ENCODE measurements around the gene BANP.
"Not testable (repeated sequence)": the region's sequence is repeated elsewhere in the genome, so short reads cannot be mapped to it uniquely, and the experiment has no call there.

DNA sequence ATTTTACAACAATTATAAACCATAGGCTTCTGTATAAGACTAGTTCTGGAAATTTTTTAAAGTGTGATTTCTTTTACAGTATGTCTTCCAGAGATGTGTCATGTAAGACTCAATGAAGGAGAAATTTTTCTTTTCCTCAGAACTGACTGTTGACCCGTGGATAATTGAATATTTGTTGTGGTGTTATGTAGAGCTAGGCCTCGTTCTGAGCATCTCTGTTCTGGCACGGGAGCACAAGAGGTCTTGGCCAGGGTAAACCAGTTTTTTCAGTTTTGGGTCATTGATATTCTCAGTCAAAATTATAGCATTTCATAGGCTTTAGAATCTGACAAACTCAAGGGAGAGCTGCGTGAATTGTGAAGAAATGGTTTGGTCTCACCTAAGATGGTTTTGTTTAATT lies 39.0 kb downstream of the BANP start:
- TF ChIP-seq EZH2phosphoT487 (IDR thresholded peaks at IDR 0.05; ENCODE audit: borderline replicate concordance, low read depth, low read length): not testable (repeated sequence)
- TF ChIP-seq, protein P1, sequence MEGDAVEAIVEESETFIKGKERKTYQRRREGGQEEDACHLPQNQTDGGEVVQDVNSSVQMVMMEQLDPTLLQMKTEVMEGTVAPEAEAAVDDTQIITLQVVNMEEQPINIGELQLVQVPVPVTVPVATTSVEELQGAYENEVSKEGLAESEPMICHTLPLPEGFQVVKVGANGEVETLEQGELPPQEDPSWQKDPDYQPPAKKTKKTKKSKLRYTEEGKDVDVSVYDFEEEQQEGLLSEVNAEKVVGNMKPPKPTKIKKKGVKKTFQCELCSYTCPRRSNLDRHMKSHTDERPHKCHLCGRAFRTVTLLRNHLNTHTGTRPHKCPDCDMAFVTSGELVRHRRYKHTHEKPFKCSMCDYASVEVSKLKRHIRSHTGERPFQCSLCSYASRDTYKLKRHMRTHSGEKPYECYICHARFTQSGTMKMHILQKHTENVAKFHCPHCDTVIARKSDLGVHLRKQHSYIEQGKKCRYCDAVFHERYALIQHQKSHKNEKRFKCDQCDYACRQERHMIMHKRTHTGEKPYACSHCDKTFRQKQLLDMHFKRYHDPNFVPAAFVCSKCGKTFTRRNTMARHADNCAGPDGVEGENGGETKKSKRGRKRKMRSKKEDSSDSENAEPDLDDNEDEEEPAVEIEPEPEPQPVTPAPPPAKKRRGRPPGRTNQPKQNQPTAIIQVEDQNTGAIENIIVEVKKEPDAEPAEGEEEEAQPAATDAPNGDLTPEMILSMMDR (conservative IDR thresholded peaks at IDR 0.05; ENCODE audit: low read length): not testable (repeated sequence)
